Fibroblast of pulmonary artery (primary cell): ENCODE data around the gene TBCD.
"Not testable (repeated sequence)": the region's sequence is repeated elsewhere in the genome, so short reads cannot be mapped to it uniquely, and the experiment has no call there.

Experiments
- DNase-seq: peaks from one replicate; pipeline ENCODE4 v3.0.0-alpha.2; 2010; ENCODE audit warnings: low read depth
- H3K4me3 ChIP-seq: replicated peaks from 2 replicates; pipeline ENCODE4 v1.5.1; 2011; ENCODE audit warnings: low read depth, mild to moderate bottlenecking, control low read depth, low read length, moderate library complexity
- CTCF ChIP-seq: IDR thresholded peaks from 2 replicates; pipeline ENCODE4 v1.5.1; 2011; ENCODE audit warnings: mild to moderate bottlenecking, control low read depth, low read length, inconsistent platforms; ENCODE audit errors: missing control alignments

The TBCD gene

GRCh38 chr17:82984751-82985427 lies 233.0 kb downstream of the TBCD start:
- TF ChIP-seq CTCF, result no peak
- DNase-seq, result no peak
- H3K4me3 ChIP-seq, result no peak overlapping the region

GRCh38 chr17:82985428-82985805 lies 233.6 kb downstream of the TBCD start:
- no peak for TF ChIP-seq CTCF
- no peak for DNase-seq
- H3K4me3 ChIP-seq, result no peak overlapping the region

- DNase-seq, result peak; percentile 4
- H3K4me3 ChIP-seq, result no peak overlapping the region
- no peak for TF ChIP-seq CTCF
These were observed 234.1 kb downstream of the TBCD start for GRCh38 chr17:82985973-82986372.

- not testable (repeated sequence) for H3K4me3 ChIP-seq, DNase-seq
These were observed 237.2 kb downstream of the TBCD start for GRCh38 chr17:82989051-82989450.

- no peak for DNase-seq
- no peak overlapping the region for H3K4me3 ChIP-seq
- TF ChIP-seq CTCF, result no peak
These were observed 238.0 kb downstream of the TBCD start for GRCh38 chr17:82989881-82990280.

- H3K4me3 ChIP-seq, result no peak overlapping the region
- no peak for TF ChIP-seq CTCF
- no peak for DNase-seq
These were observed 241.1 kb downstream of the TBCD start for GRCh38 chr17:82993005-82993404.
